ENCODE measurements around the gene GOLT1B. TPM values are rescaled to one million over a fixed set of nuclear protein-coding genes. Genes with fewer than 3 reads are reported as not detected.

The GOLT1B gene
- total RNA-seq, 1 donor from 2014 or later, result 25.9 TPM

DNA sequence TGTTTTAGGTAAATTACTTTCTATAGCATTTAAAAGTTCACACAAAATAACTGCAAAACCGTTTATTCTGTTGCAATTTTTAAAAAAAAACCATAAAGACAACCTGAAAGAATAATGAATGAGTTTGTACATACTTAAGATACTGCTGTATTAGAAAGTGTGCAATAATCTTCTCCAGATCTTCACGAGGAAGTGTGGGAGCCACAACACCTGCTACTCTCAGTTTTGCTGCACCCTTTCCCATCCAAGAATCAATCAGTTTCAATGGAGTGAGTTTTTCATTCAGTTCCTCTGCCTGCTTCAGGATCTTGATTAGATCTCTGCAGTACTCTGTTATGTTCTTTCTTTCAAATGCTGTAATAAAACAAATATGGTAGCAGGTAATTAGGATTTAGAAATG is 30.3 kb upstream of the GOLT1B start:
- POLR2A ChIA-PET, result no interaction called here
- DNase-seq, result no peak
- CTCF ChIA-PET, result no interaction called here
- TF ChIP-seq, protein P1, sequence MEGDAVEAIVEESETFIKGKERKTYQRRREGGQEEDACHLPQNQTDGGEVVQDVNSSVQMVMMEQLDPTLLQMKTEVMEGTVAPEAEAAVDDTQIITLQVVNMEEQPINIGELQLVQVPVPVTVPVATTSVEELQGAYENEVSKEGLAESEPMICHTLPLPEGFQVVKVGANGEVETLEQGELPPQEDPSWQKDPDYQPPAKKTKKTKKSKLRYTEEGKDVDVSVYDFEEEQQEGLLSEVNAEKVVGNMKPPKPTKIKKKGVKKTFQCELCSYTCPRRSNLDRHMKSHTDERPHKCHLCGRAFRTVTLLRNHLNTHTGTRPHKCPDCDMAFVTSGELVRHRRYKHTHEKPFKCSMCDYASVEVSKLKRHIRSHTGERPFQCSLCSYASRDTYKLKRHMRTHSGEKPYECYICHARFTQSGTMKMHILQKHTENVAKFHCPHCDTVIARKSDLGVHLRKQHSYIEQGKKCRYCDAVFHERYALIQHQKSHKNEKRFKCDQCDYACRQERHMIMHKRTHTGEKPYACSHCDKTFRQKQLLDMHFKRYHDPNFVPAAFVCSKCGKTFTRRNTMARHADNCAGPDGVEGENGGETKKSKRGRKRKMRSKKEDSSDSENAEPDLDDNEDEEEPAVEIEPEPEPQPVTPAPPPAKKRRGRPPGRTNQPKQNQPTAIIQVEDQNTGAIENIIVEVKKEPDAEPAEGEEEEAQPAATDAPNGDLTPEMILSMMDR (IDR thresholded peaks at IDR 0.05), result no peak
- no peaks in the 10 kb centered on the region for H3K27me3 Mint-ChIP-seq
- H3K36me3 Mint-ChIP-seq (ENCODE audit: low read depth), result peaks cover 74% of the 10 kb centered on the region
- no peak overlapping the region for H3K4me3 Mint-ChIP-seq
- no peak for ATAC-seq (ENCODE audit: low read depth)
- H3K9me3 Mint-ChIP-seq, result no peaks in the 10 kb centered on the region
- H3K4me1 Mint-ChIP-seq, result no peaks in the 10 kb centered on the region
- H3K27ac Mint-ChIP-seq, result no peak overlapping the region
- intact Hi-C loops (cut with micrococcal nuclease), result no loop called here

DNA sequence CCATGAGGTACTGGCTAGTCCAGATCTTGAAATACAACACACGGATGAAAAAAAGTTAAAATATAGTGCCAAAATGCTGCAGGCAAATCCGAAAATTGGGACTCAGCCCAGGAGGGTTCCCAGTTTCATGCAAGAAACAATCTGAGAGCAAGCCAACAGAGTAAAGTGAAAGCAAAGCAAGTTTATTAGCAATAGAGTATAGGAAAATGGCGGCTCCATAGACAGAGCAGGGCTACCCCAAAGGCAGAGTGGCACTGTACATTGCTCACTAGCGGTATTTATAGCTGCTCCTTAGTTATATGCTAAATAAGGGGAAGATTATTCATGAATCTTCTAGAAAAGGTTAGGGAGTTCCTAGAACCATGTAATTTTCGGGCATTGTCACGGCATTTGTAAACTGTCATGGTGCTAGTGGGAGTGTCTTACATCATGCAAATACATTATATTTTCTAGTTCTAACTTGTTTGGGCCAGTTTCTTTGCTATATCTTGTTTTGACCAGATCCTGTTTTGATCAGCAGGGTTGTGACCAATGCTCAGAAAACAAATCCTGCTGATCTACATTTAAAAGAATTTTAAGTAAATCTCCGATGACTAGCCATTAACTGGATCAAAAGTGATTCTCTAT is 29.3 kb upstream of the GOLT1B start:
- ChIA-PET POLR2A (no interaction called here), CTCF (no interaction called here)
- no peak overlapping the region for H3K27ac Mint-ChIP-seq
- ATAC-seq (ENCODE audit: low read depth), result no peak
- H3K4me3 Mint-ChIP-seq, result no peak overlapping the region
- intact Hi-C loops (cut with micrococcal nuclease), result no loop called here
- peaks cover 73% of the 10 kb centered on the region for H3K36me3 Mint-ChIP-seq (ENCODE audit: low read depth)
- no peaks in the 10 kb centered on the region for H3K27me3 Mint-ChIP-seq
- no peaks in the 10 kb centered on the region for H3K4me1 Mint-ChIP-seq
- H3K9me3 Mint-ChIP-seq, result no peaks in the 10 kb centered on the region
- DNase-seq, result no peak
- TF ChIP-seq, protein P1 (IDR thresholded peaks at IDR 0.05), result no peak

DNA sequence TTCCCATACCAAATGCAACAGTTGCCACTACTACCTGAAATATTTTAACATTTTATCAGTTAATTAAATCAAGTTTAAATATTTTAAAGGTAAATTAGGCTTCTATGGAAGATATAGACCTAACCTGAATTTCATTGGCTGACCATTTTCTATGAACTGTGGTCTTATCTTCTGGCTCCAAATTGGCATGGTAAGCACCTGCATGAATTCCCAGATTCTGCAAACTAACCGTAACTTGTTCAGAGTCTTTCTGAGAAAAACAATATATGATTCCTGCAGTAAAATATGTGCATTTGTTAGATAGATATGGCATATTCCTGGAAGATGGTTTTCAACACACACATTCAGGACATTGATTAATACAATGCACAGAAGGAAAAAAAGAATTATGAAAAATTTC is 26.0 kb upstream of the GOLT1B start:
- Mint-ChIP-seq H3K36me3 (ENCODE audit: low read depth) (peaks cover 53% of the 10 kb centered on the region), H3K4me3 (no peak overlapping the region), H3K27ac (no peak overlapping the region), H3K9me3 (no peaks in the 10 kb centered on the region), H3K27me3 (no peaks in the 10 kb centered on the region), H3K4me1 (no peaks in the 10 kb centered on the region)
- TF ChIP-seq, protein P1 (IDR thresholded peaks at IDR 0.05), result no peak
- DNase-seq, result no peak
- intact Hi-C loops (cut with micrococcal nuclease), result no loop called here
- ChIA-PET POLR2A (no interaction called here), CTCF (no interaction called here)
- no peak for ATAC-seq (ENCODE audit: low read depth)

GRCh38 chr12:21476949-21477348 is 24.6 kb upstream of the GOLT1B start:
- Mint-ChIP-seq H3K36me3 (ENCODE audit: low read depth) (peaks cover 45% of the 10 kb centered on the region), H3K27me3 (no peaks in the 10 kb centered on the region), H3K9me3 (no peaks in the 10 kb centered on the region), H3K4me3 (no peak overlapping the region), H3K4me1 (no peaks in the 10 kb centered on the region), H3K27ac (no peak overlapping the region)
- ATAC-seq (ENCODE audit: low read depth) (no peak), DNase-seq (no peak)
- ChIA-PET CTCF (no interaction called here), POLR2A (no interaction called here)
- intact Hi-C loops (cut with micrococcal nuclease), result no loop called here
- TF ChIP-seq, protein P1 (IDR thresholded peaks at IDR 0.05), result no peak

- Mint-ChIP-seq H3K36me3 (ENCODE audit: low read depth) (peaks cover 28% of the 10 kb centered on the region), H3K4me1 (no peaks in the 10 kb centered on the region), H3K27ac (no peak overlapping the region), H3K9me3 (no peaks in the 10 kb centered on the region), H3K27me3 (no peaks in the 10 kb centered on the region), H3K4me3 (no peak overlapping the region)
- ChIA-PET POLR2A (interaction anchor here (0.7 kb wide), 1 partner anchor 202 kb away, joined by 4 read pairs; no protein-coding TSS in a partner anchor), CTCF (no interaction called here)
- no peak for DNase-seq
- ATAC-seq (ENCODE audit: low read depth), result no peak
- TF ChIP-seq, protein P1 (IDR thresholded peaks at IDR 0.05), result no peak
- intact Hi-C loops (cut with micrococcal nuclease), result no loop called here
Measured at GRCh38 chr12:21478756-21479455, 22.7 kb upstream of the GOLT1B start.
